ENCODE data around the gene MINPP1. TPM values are rescaled to one million over a fixed set of nuclear protein-coding genes. Genes with fewer than 3 reads are reported as not detected.

The MINPP1 gene
- total and polyA plus RNA-seq, 2 donors from 2014 or later, result 13.1 to 15.7 TPM

DNA sequence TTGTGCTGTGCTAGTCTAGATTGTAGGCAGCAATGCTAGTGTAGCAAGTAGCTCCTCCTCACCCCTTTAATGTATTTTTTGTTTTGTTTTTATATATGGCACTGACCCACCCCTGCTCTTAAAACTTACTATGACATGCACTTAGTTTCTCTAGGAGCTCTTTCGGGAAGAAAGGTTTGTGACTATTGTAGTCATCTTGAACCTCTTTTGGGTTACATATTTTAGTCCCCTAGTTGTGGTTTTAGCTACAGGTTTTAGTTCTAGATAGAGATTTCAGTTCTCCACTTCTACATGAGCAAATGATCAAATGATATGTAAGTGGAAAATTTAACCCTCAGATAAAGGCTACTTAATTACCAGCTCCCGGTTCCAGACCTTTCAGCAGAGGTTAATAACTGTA, 14.9 kb downstream of the MINPP1 start:
- Histone ChIP-seq H3K4me1 (ENCODE audit: control insufficient read depth in 2 of 3, insufficient read depth in 2 of 3, low read depth in 1 of 3, low read length in 3 of 3) (peaks cover 0 to 3% (median 0%) of the 10 kb centered on the region in 3 donors), H3K9ac (ENCODE audit: low read length in 3 of 3) (no peak overlapping the region), H3K27me3 (ENCODE audit: control insufficient read depth, insufficient read depth, low read length) (no peaks in the 10 kb centered on the region), H3K9me3 (ENCODE audit: control insufficient read depth in 2 of 3, insufficient read depth in 1 of 3, low read length in 3 of 3) (no peaks in the 10 kb centered on the region), H3K4me3 (ENCODE audit: low read length in 3 of 3) (no peak overlapping the region), H3K36me3 (ENCODE audit: control insufficient read depth in 2 of 3, insufficient read depth in 3 of 3, low read length in 3 of 3) (peaks cover 2 to 13% (median 9%) of the 10 kb centered on the region in 3 donors), H3K27ac (ENCODE audit: low read depth in 2 of 2, low read length in 2 of 2) (no peak overlapping the region)
- no peak for FAIRE-seq
- TF ChIP-seq, protein P1, sequence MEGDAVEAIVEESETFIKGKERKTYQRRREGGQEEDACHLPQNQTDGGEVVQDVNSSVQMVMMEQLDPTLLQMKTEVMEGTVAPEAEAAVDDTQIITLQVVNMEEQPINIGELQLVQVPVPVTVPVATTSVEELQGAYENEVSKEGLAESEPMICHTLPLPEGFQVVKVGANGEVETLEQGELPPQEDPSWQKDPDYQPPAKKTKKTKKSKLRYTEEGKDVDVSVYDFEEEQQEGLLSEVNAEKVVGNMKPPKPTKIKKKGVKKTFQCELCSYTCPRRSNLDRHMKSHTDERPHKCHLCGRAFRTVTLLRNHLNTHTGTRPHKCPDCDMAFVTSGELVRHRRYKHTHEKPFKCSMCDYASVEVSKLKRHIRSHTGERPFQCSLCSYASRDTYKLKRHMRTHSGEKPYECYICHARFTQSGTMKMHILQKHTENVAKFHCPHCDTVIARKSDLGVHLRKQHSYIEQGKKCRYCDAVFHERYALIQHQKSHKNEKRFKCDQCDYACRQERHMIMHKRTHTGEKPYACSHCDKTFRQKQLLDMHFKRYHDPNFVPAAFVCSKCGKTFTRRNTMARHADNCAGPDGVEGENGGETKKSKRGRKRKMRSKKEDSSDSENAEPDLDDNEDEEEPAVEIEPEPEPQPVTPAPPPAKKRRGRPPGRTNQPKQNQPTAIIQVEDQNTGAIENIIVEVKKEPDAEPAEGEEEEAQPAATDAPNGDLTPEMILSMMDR (IDR thresholded peaks at IDR 0.05; ENCODE audit: borderline replicate concordance, extremely low read depth, insufficient read depth), result no peak
- intact Hi-C loops (cut with DNase I), result no loop called here
- no peak for DNase-seq

DNA sequence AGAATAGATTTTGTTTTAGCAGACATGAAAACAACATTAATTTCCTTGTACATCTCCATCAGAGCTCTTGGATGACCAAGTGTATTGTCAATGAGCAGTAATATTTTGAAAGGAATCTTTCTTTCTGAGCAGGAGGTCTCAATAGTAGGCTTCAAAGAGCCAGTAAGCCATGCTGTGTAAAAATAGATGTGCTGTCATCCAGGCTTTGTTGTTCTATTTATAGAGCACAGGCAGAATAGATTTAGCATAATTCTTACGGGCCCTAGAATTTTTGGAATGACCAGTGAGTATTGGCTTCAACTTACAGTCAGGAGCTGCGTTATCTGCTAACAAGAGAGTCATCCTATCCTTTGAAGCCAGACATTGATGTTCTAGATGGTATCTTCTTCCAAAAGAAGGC, 19.0 kb downstream of the MINPP1 start:
- intact Hi-C loops (cut with DNase I), result no loop called here
- no peaks in the 10 kb centered on the region for H3K9me3 ChIP-seq (ENCODE audit: control insufficient read depth in 2 of 3, insufficient read depth in 1 of 3, low read length in 3 of 3)
- no peak overlapping the region for H3K27ac ChIP-seq (ENCODE audit: low read depth in 2 of 2, low read length in 2 of 2)
- H3K4me1 ChIP-seq (ENCODE audit: control insufficient read depth in 2 of 3, insufficient read depth in 2 of 3, low read depth in 1 of 3, low read length in 3 of 3), result peaks cover 0 to 3% (median 0%) of the 10 kb centered on the region in 3 donors
- H3K27me3 ChIP-seq (ENCODE audit: control insufficient read depth, insufficient read depth, low read length), result no peaks in the 10 kb centered on the region
- DNase-seq (no peak), FAIRE-seq (no peak)
- no peak overlapping the region for H3K9ac ChIP-seq (ENCODE audit: low read length in 3 of 3)
- TF ChIP-seq, protein P1 (IDR thresholded peaks at IDR 0.05; ENCODE audit: borderline replicate concordance, extremely low read depth, insufficient read depth), result no peak
- peaks cover 3 to 16% (median 6%) of the 10 kb centered on the region in 3 donors for H3K36me3 ChIP-seq (ENCODE audit: control insufficient read depth in 2 of 3, insufficient read depth in 3 of 3, low read length in 3 of 3)
- H3K4me3 ChIP-seq (ENCODE audit: low read length in 3 of 3), result no peak overlapping the region

DNA sequence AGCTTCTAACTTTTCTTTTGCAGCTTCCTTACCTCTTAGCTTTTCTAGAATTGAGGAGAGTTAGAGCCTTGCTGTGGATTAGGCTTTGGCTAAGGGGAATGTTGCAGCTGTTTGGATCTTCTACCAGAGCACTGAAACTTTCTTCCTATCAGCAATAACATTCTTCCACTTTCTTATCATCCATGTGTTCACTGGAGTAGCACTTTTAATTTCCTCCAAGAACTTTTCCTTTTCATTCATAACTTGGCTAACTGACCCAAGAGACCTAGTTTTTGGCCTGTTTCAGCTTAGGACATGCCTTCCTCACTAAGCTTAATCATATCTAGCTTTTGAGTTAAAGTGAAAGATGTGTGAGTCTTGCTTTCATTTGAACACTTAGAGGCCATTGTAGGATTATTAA, 19.6 kb downstream of the MINPP1 start:
- intact Hi-C loops (cut with DNase I), result no loop called here
- no peak for FAIRE-seq
- no peak for DNase-seq
- H3K9me3 ChIP-seq (ENCODE audit: control insufficient read depth in 2 of 3, insufficient read depth in 1 of 3, low read length in 3 of 3), result no peaks in the 10 kb centered on the region
- H3K4me3 ChIP-seq (ENCODE audit: low read length in 3 of 3), result no peak overlapping the region
- TF ChIP-seq, protein P1 (IDR thresholded peaks at IDR 0.05; ENCODE audit: borderline replicate concordance, extremely low read depth, insufficient read depth), result no peak
- H3K4me1 ChIP-seq (ENCODE audit: control insufficient read depth in 2 of 3, insufficient read depth in 2 of 3, low read depth in 1 of 3, low read length in 3 of 3), result peaks cover 0 to 3% (median 0%) of the 10 kb centered on the region in 3 donors
- H3K27ac ChIP-seq (ENCODE audit: low read depth in 2 of 2, low read length in 2 of 2), result no peak overlapping the region
- H3K27me3 ChIP-seq (ENCODE audit: control insufficient read depth, insufficient read depth, low read length), result no peaks in the 10 kb centered on the region
- H3K9ac ChIP-seq (ENCODE audit: low read length in 3 of 3), result no peak overlapping the region
- H3K36me3 ChIP-seq (ENCODE audit: control insufficient read depth in 2 of 3, insufficient read depth in 3 of 3, low read length in 3 of 3), result peaks cover 3 to 11% (median 4%) of the 10 kb centered on the region in 3 donors
